Stimulated activated memory B cell treated with anti-CD40 and anti-IgM and Interleukin-4, amounts not matched to agents 10 μg/mL and 1 μg/mL and 100 μg/mL, for 72 hours (primary cell): ENCODE results near the gene RASA3.
A peak's percentile ranks its signal among the peaks of the same experiment; 100 is the strongest.
"Not testable (repeated sequence)": the region's sequence is repeated elsewhere in the genome, so short reads cannot be mapped to it uniquely, and the experiment has no call there.

Experiments
- ATAC-seq: fragments of 150-1000 bp; cut with Tn5 transposase; 2 replicates; pipeline ENCODE4 v1.10.0; 2021
- H3K27ac Mint-ChIP-seq: one replicate; pipeline ENCODE4 v1.8.0; 2022; ENCODE audit warnings: mild to moderate bottlenecking, mixed read lengths
- H3K27me3 Mint-ChIP-seq: one replicate; pipeline ENCODE4 v1.8.0; 2022; ENCODE audit warnings: mixed read lengths
- H3K36me3 Mint-ChIP-seq: one replicate; pipeline ENCODE4 v1.8.0; 2022; ENCODE audit warnings: mixed read lengths
- H3K4me1 Mint-ChIP-seq: one replicate; pipeline ENCODE4 v1.8.0; 2022; ENCODE audit warnings: mixed read lengths
- H3K4me3 Mint-ChIP-seq: one replicate; pipeline ENCODE4 v1.8.0; 2022; ENCODE audit warnings: mild to moderate bottlenecking, moderate library complexity, mixed read lengths
- H3K9me3 Mint-ChIP-seq: one replicate; pipeline ENCODE4 v1.8.0; 2022; ENCODE audit warnings: mixed read lengths

Gene RASA3

GRCh38 chr13:114100446-114101357 lies 31.7 kb downstream of the RASA3 start:
- H3K9me3 Mint-ChIP-seq = no peaks in the 10 kb centered on the region
- ATAC-seq = no peak
- H3K36me3 Mint-ChIP-seq = peaks cover 7% of the 10 kb centered on the region
- H3K27me3 Mint-ChIP-seq = no peaks in the 10 kb centered on the region
- no peak overlapping the region for H3K4me3 Mint-ChIP-seq
- H3K27ac Mint-ChIP-seq = peak overlapping the region; percentile 79
- peaks cover 73% of the 10 kb centered on the region for H3K4me1 Mint-ChIP-seq

GRCh38 chr13:114099918-114100445 lies 32.4 kb downstream of the RASA3 start:
- H3K27ac Mint-ChIP-seq = peak overlapping the region; percentile 79
- H3K4me3 Mint-ChIP-seq = peak overlapping the region; percentile 21
- peak; percentile 18 for ATAC-seq
- H3K36me3 Mint-ChIP-seq = peaks cover 7% of the 10 kb centered on the region
- no peaks in the 10 kb centered on the region for H3K9me3 Mint-ChIP-seq
- no peaks in the 10 kb centered on the region for H3K27me3 Mint-ChIP-seq
- H3K4me1 Mint-ChIP-seq = peaks cover 71% of the 10 kb centered on the region

GRCh38 chr13:114099191-114099590 lies 33.2 kb downstream of the RASA3 start:
- Mint-ChIP-seq H3K9me3 (no peaks in the 10 kb centered on the region), H3K27me3 (no peaks in the 10 kb centered on the region), H3K36me3 (peaks cover 8% of the 10 kb centered on the region), H3K4me3 (no peak overlapping the region), H3K27ac (no peak overlapping the region), H3K4me1 (peaks cover 67% of the 10 kb centered on the region)
- ATAC-seq = peak; percentile 52

GRCh38 chr13:114098689-114099056 lies 33.8 kb downstream of the RASA3 start:
- H3K27me3 Mint-ChIP-seq, ATAC-seq, H3K4me3 Mint-ChIP-seq, H3K9me3 Mint-ChIP-seq: not testable (repeated sequence)
- H3K27ac Mint-ChIP-seq = peak overlapping the region; percentile 72
- peaks cover 71% of the 10 kb centered on the region for H3K4me1 Mint-ChIP-seq
- peaks cover 13% of the 10 kb centered on the region for H3K36me3 Mint-ChIP-seq

GRCh38 chr13:114097893-114098688 lies 34.3 kb downstream of the RASA3 start:
- no peaks in the 10 kb centered on the region for H3K27me3 Mint-ChIP-seq
- peaks cover 76% of the 10 kb centered on the region for H3K4me1 Mint-ChIP-seq
- peaks cover 7% of the 10 kb centered on the region for H3K9me3 Mint-ChIP-seq
- peak overlapping the region; percentile 72 for H3K27ac Mint-ChIP-seq
- ATAC-seq = no peak
- H3K4me3 Mint-ChIP-seq = no peak overlapping the region
- peaks cover 19% of the 10 kb centered on the region for H3K36me3 Mint-ChIP-seq

GRCh38 chr13:114097212-114097892 lies 35.1 kb downstream of the RASA3 start:
- peaks cover 21% of the 10 kb centered on the region for H3K36me3 Mint-ChIP-seq
- no peak for ATAC-seq
- H3K4me3 Mint-ChIP-seq = no peak overlapping the region
- H3K9me3 Mint-ChIP-seq = peaks cover 7% of the 10 kb centered on the region
- peaks cover 75% of the 10 kb centered on the region for H3K4me1 Mint-ChIP-seq
- peak overlapping the region; percentile 72 for H3K27ac Mint-ChIP-seq
- no peaks in the 10 kb centered on the region for H3K27me3 Mint-ChIP-seq

- Mint-ChIP-seq H3K4me1 (peaks cover 69% of the 10 kb centered on the region), H3K27ac (peak overlapping the region; percentile 72)
Measured at GRCh38 chr13:114096811-114097211, 35.6 kb downstream of the RASA3 start.

GRCh38 chr13:114096031-114096485 lies 36.4 kb downstream of the RASA3 start:
- Mint-ChIP-seq H3K36me3 (peaks cover 31% of the 10 kb centered on the region), H3K9me3 (peaks cover 11% of the 10 kb centered on the region), H3K27me3 (no peaks in the 10 kb centered on the region), H3K27ac (no peak overlapping the region), H3K4me3 (no peak overlapping the region), H3K4me1 (peaks cover 62% of the 10 kb centered on the region)
- ATAC-seq = no peak

More at GRCh38 chr13:114096811-114097211, 35.6 kb downstream of the RASA3 start:
- no peak for ATAC-seq
- peaks cover 26% of the 10 kb centered on the region for H3K36me3 Mint-ChIP-seq
- H3K9me3 Mint-ChIP-seq = peaks cover 11% of the 10 kb centered on the region
- H3K27me3 Mint-ChIP-seq = no peaks in the 10 kb centered on the region
- H3K4me3 Mint-ChIP-seq = no peak overlapping the region

GRCh38 chr13:114095486-114095885 lies 36.9 kb downstream of the RASA3 start:
- ATAC-seq = no peak
- Mint-ChIP-seq H3K27me3 (no peaks in the 10 kb centered on the region), H3K9me3 (peaks cover 11% of the 10 kb centered on the region), H3K36me3 (peaks cover 31% of the 10 kb centered on the region), H3K4me1 (peaks cover 60% of the 10 kb centered on the region), H3K4me3 (no peak overlapping the region), H3K27ac (no peak overlapping the region)

GRCh38 chr13:114093118-114093517 lies 39.3 kb downstream of the RASA3 start:
- H3K27ac Mint-ChIP-seq = peak overlapping the region; percentile 22
- H3K36me3 Mint-ChIP-seq = peaks cover 31% of the 10 kb centered on the region
- ATAC-seq = no peak
- H3K4me1 Mint-ChIP-seq = peaks cover 55% of the 10 kb centered on the region
- H3K9me3 Mint-ChIP-seq = peaks cover 11% of the 10 kb centered on the region
- no peak overlapping the region for H3K4me3 Mint-ChIP-seq
- H3K27me3 Mint-ChIP-seq = no peaks in the 10 kb centered on the region

- ATAC-seq = no peak
- peaks cover 31% of the 10 kb centered on the region for H3K36me3 Mint-ChIP-seq
- peaks cover 48% of the 10 kb centered on the region for H3K4me1 Mint-ChIP-seq
- H3K4me3 Mint-ChIP-seq = no peak overlapping the region
- no peaks in the 10 kb centered on the region for H3K27me3 Mint-ChIP-seq
- H3K27ac Mint-ChIP-seq = no peak overlapping the region
- H3K9me3 Mint-ChIP-seq = peaks cover 11% of the 10 kb centered on the region
Measured at GRCh38 chr13:114092468-114092867, 40.0 kb downstream of the RASA3 start.

- H3K36me3 Mint-ChIP-seq = peaks cover 23% of the 10 kb centered on the region
- H3K27me3 Mint-ChIP-seq = no peaks in the 10 kb centered on the region
- H3K27ac Mint-ChIP-seq = peak overlapping the region; percentile 82
- H3K4me1 Mint-ChIP-seq = peaks cover 31% of the 10 kb centered on the region
- H3K4me3 Mint-ChIP-seq = peak overlapping the region; percentile 54
- peak; percentile 84 for ATAC-seq
- H3K9me3 Mint-ChIP-seq = peaks cover 11% of the 10 kb centered on the region
Measured at GRCh38 chr13:114090476-114090875, 41.9 kb downstream of the RASA3 start.

- no peaks in the 10 kb centered on the region for H3K27me3 Mint-ChIP-seq
- peak overlapping the region; percentile 82 for H3K27ac Mint-ChIP-seq
- H3K36me3 Mint-ChIP-seq = peaks cover 23% of the 10 kb centered on the region
- peaks cover 27% of the 10 kb centered on the region for H3K4me1 Mint-ChIP-seq
- peaks cover 11% of the 10 kb centered on the region for H3K9me3 Mint-ChIP-seq
- no peak for ATAC-seq
- H3K4me3 Mint-ChIP-seq = no peak overlapping the region
Measured at GRCh38 chr13:114089751-114090400, 42.5 kb downstream of the RASA3 start.

GRCh38 chr13:114089341-114089740 lies 43.1 kb downstream of the RASA3 start:
- no peak overlapping the region for H3K4me3 Mint-ChIP-seq
- H3K9me3 Mint-ChIP-seq = peaks cover 11% of the 10 kb centered on the region
- H3K27ac Mint-ChIP-seq = no peak overlapping the region
- peaks cover 23% of the 10 kb centered on the region for H3K36me3 Mint-ChIP-seq
- H3K27me3 Mint-ChIP-seq = no peaks in the 10 kb centered on the region
- no peak for ATAC-seq
- H3K4me1 Mint-ChIP-seq = peaks cover 27% of the 10 kb centered on the region
